Measurements from ENCODE around the gene SFMBT2.

The SFMBT2 gene

GRCh38 chr10:7248585-7249164 lies 162.2 kb downstream of the SFMBT2 start:
- H3K9ac ChIP-seq (ENCODE audit: low read length in 5 of 5), result no peak overlapping the region

GRCh38 chr10:7248148-7248547 lies 162.7 kb downstream of the SFMBT2 start:
- H3K4me1 ChIP-seq (ENCODE audit: control insufficient read depth in 5 of 5, insufficient read depth in 5 of 5, low read length in 5 of 5), result no peaks in the 10 kb centered on the region
- H3K27me3 ChIP-seq (ENCODE audit: control insufficient read depth in 5 of 5, insufficient read depth in 4 of 5, low read length in 5 of 5), result peaks cover 0 to 3% (median 0%) of the 10 kb centered on the region in 5 donors
- no peak overlapping the region for H3K9ac ChIP-seq (ENCODE audit: low read length in 5 of 5)
- H3K9me3 ChIP-seq (ENCODE audit: control insufficient read depth in 5 of 5, low read length in 5 of 5), result no peaks in the 10 kb centered on the region
- no peak overlapping the region for H3K4me3 ChIP-seq (ENCODE audit: low read depth in 1 of 5, low read length in 5 of 5)
- peaks cover 0 to 17% (median 6%) of the 10 kb centered on the region in 5 donors for H3K36me3 ChIP-seq (ENCODE audit: control insufficient read depth in 5 of 5, insufficient read depth in 5 of 5, low read length in 5 of 5)
- no peak overlapping the region for H3K27ac ChIP-seq (ENCODE audit: low read depth, low read length)

More at GRCh38 chr10:7248585-7249164, 162.2 kb downstream of the SFMBT2 start:
- Histone ChIP-seq H3K4me1 (ENCODE audit: control insufficient read depth in 5 of 5, insufficient read depth in 5 of 5, low read length in 5 of 5) (no peaks in the 10 kb centered on the region), H3K9me3 (ENCODE audit: control insufficient read depth in 5 of 5, low read length in 5 of 5) (no peaks in the 10 kb centered on the region), H3K27ac (ENCODE audit: low read depth, low read length) (no peak overlapping the region), H3K27me3 (ENCODE audit: control insufficient read depth in 5 of 5, insufficient read depth in 4 of 5, low read length in 5 of 5) (peaks cover 0 to 3% (median 0%) of the 10 kb centered on the region in 5 donors), H3K36me3 (ENCODE audit: control insufficient read depth in 5 of 5, insufficient read depth in 5 of 5, low read length in 5 of 5) (peaks cover 0 to 13% (median 3%) of the 10 kb centered on the region in 5 donors), H3K4me3 (ENCODE audit: low read depth in 1 of 5, low read length in 5 of 5) (no peak overlapping the region)

DNA sequence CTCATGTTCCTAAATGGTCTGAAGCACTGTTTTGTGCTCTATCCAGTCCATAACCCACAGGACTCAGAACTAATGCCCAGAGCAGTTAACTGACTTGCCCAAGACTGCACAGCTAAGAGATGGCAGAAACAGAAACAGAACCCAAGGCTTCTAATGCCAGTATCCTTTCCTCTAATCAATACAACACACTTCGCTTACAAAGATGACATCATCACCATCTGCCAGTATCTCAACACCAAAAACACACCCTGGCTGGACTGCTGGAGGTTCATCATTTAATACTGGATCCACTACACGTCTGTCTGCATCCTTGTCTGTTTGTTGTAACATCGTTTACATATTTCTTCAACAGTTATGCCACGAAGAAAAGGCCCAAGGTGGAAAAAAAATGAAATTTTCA lies 165.3 kb downstream of the SFMBT2 start:
- Histone ChIP-seq H3K36me3 (ENCODE audit: control insufficient read depth in 5 of 5, insufficient read depth in 5 of 5, low read length in 5 of 5) (peaks cover 0 to 27% (median 8%) of the 10 kb centered on the region in 5 donors), H3K27ac (ENCODE audit: low read depth, low read length) (no peak overlapping the region), H3K4me3 (ENCODE audit: low read depth in 1 of 5, low read length in 5 of 5) (no peak overlapping the region), H3K9ac (ENCODE audit: low read length in 5 of 5) (no peak overlapping the region), H3K9me3 (ENCODE audit: control insufficient read depth in 5 of 5, low read length in 5 of 5) (no peaks in the 10 kb centered on the region), H3K4me1 (ENCODE audit: control insufficient read depth in 5 of 5, insufficient read depth in 5 of 5, low read length in 5 of 5) (no peaks in the 10 kb centered on the region), H3K27me3 (ENCODE audit: control insufficient read depth in 5 of 5, insufficient read depth in 4 of 5, low read length in 5 of 5) (no peaks in the 10 kb centered on the region)

- H3K27ac ChIP-seq (ENCODE audit: low read depth, low read length), result no peak overlapping the region
- H3K27me3 ChIP-seq (ENCODE audit: control insufficient read depth in 5 of 5, insufficient read depth in 4 of 5, low read length in 5 of 5), result no peaks in the 10 kb centered on the region
- H3K9ac ChIP-seq (ENCODE audit: low read length in 5 of 5), result no peak overlapping the region
- no peak overlapping the region for H3K4me3 ChIP-seq (ENCODE audit: low read depth in 1 of 5, low read length in 5 of 5)
- H3K36me3 ChIP-seq (ENCODE audit: control insufficient read depth in 5 of 5, insufficient read depth in 5 of 5, low read length in 5 of 5), result peaks cover 0 to 23% (median 8%) of the 10 kb centered on the region in 5 donors
- no peaks in the 10 kb centered on the region for H3K9me3 ChIP-seq (ENCODE audit: control insufficient read depth in 5 of 5, low read length in 5 of 5)
- H3K4me1 ChIP-seq (ENCODE audit: control insufficient read depth in 5 of 5, insufficient read depth in 5 of 5, low read length in 5 of 5), result no peaks in the 10 kb centered on the region
Measured at GRCh38 chr10:7243873-7244272, 167.0 kb downstream of the SFMBT2 start.

DNA sequence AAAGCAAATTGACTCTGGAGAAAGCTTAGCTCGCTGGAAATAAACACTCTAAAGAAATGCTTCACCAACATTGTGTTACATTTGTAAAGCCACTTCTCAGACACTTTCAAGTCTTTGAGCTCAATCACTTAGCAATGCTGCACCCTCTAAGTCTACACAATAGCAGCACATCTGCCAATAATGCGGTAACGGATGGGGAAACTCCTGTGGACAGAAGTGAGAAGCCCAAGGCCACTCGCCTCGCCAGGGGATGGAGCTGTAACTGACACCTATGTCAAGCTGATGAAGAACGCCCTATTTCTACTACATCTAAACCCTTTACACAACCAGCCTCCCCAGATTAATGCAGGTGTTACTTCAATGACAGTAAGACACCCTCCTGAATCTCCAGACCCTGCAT lies 167.7 kb downstream of the SFMBT2 start:
- no peaks in the 10 kb centered on the region for H3K4me1 ChIP-seq (ENCODE audit: control insufficient read depth in 5 of 5, insufficient read depth in 5 of 5, low read length in 5 of 5)
- H3K9ac ChIP-seq (ENCODE audit: low read length in 5 of 5), result no peak overlapping the region
- no peaks in the 10 kb centered on the region for H3K9me3 ChIP-seq (ENCODE audit: control insufficient read depth in 5 of 5, low read length in 5 of 5)
- H3K36me3 ChIP-seq (ENCODE audit: control insufficient read depth in 5 of 5, insufficient read depth in 5 of 5, low read length in 5 of 5), result peaks cover 0 to 17% (median 5%) of the 10 kb centered on the region in 5 donors
- no peaks in the 10 kb centered on the region for H3K27me3 ChIP-seq (ENCODE audit: control insufficient read depth in 5 of 5, insufficient read depth in 4 of 5, low read length in 5 of 5)
- no peak overlapping the region for H3K4me3 ChIP-seq (ENCODE audit: low read depth in 1 of 5, low read length in 5 of 5)
- H3K27ac ChIP-seq (ENCODE audit: low read depth, low read length), result no peak overlapping the region

DNA sequence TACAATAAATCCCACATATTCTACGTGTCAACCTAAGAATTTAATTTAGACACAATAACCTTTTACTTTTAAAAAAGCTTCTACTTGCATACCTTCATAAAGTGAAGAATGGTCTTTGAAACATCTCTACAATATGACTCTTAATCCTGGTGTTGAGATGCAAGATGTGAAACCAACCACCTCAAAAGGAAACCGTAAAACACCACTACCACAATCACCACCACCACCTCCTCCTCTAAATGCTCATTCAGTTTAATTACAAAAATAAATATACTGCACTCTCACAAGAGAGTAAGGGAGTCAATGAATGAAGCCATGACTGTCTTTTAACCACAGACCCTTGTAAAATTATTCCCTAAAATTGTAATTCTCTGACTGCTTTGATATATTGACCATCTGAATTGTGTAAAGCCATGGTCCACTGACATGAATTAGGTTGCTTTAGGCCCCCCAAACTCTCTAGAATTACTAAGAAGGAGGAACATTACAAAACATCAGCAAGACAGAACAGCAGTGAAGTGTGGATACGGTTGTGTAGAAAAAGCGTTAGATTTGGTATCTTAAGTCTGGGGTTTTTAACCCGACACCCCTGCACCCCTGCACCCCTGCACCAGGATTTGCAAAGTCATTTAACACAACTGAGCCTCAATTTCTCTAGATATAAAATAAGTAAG lies 171.4 kb downstream of the SFMBT2 start:
- Histone ChIP-seq H3K4me1 (ENCODE audit: control insufficient read depth in 5 of 5, insufficient read depth in 5 of 5, low read length in 5 of 5) (no peaks in the 10 kb centered on the region), H3K27me3 (ENCODE audit: control insufficient read depth in 5 of 5, insufficient read depth in 4 of 5, low read length in 5 of 5) (no peaks in the 10 kb centered on the region), H3K36me3 (ENCODE audit: control insufficient read depth in 5 of 5, insufficient read depth in 5 of 5, low read length in 5 of 5) (peaks cover 0 to 19% (median 3%) of the 10 kb centered on the region in 5 donors), H3K27ac (ENCODE audit: low read depth, low read length) (no peak overlapping the region), H3K9ac (ENCODE audit: low read length in 5 of 5) (no peak overlapping the region), H3K9me3 (ENCODE audit: control insufficient read depth in 5 of 5, low read length in 5 of 5) (no peaks in the 10 kb centered on the region), H3K4me3 (ENCODE audit: low read depth in 1 of 5, low read length in 5 of 5) (no peak overlapping the region)

DNA sequence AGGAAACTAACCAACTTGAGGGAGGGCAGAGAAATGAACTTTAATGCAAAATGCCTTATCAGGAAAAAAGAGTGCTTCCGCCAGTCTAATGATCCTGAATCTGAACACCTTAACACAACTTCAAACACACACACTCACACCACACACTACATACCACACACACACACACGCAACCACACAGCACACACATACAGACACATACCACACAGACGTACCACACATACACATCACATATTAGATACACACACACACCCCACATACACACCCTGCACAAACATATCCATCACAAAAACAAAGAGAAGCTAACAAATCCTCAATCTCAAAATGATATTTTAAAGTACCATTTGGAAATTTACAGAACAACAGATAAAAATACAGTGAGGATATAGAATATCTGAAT lies 175.5 kb downstream of the SFMBT2 start:
- Histone ChIP-seq H3K27me3 (ENCODE audit: control insufficient read depth in 5 of 5, insufficient read depth in 4 of 5, low read length in 5 of 5) (no peaks in the 10 kb centered on the region), H3K9ac (ENCODE audit: low read length in 5 of 5) (no peak overlapping the region), H3K9me3 (ENCODE audit: control insufficient read depth in 5 of 5, low read length in 5 of 5) (no peaks in the 10 kb centered on the region), H3K4me3 (ENCODE audit: low read depth in 1 of 5, low read length in 5 of 5) (no peak overlapping the region), H3K36me3 (ENCODE audit: control insufficient read depth in 5 of 5, insufficient read depth in 5 of 5, low read length in 5 of 5) (peaks cover 0 to 6% (median 0%) of the 10 kb centered on the region in 5 donors), H3K4me1 (ENCODE audit: control insufficient read depth in 5 of 5, insufficient read depth in 5 of 5, low read length in 5 of 5) (peaks cover 0 to 12% (median 0%) of the 10 kb centered on the region in 5 donors), H3K27ac (ENCODE audit: low read depth, low read length) (no peak overlapping the region)

DNA sequence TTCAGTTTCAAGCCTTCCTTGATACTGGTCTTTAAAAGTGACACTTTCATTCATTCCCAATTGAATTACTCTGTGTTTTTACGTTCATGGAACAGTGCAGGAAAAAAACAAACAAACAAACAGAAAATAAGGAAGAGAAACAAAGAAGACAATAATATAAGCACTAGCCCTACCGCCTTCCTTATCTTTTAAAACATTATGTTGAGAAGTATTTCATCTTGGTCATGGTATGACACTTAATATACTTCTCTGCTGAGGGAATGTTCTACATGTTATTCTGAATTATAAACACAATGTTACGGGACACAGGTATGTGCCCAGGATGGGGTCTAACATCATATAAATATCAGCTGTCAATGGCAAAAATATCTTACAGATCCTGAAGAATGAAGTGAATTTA lies 176.7 kb downstream of the SFMBT2 start:
- no peak overlapping the region for H3K27ac ChIP-seq (ENCODE audit: low read depth, low read length)
- peaks cover 0 to 12% (median 0%) of the 10 kb centered on the region in 5 donors for H3K4me1 ChIP-seq (ENCODE audit: control insufficient read depth in 5 of 5, insufficient read depth in 5 of 5, low read length in 5 of 5)
- H3K9me3 ChIP-seq (ENCODE audit: control insufficient read depth in 5 of 5, low read length in 5 of 5), result no peaks in the 10 kb centered on the region
- peaks cover 0 to 6% (median 0%) of the 10 kb centered on the region in 5 donors for H3K36me3 ChIP-seq (ENCODE audit: control insufficient read depth in 5 of 5, insufficient read depth in 5 of 5, low read length in 5 of 5)
- H3K27me3 ChIP-seq (ENCODE audit: control insufficient read depth in 5 of 5, insufficient read depth in 4 of 5, low read length in 5 of 5), result no peaks in the 10 kb centered on the region
- no peak overlapping the region for H3K9ac ChIP-seq (ENCODE audit: low read length in 5 of 5)
- no peak overlapping the region for H3K4me3 ChIP-seq (ENCODE audit: low read depth in 1 of 5, low read length in 5 of 5)

- Histone ChIP-seq H3K4me3 (ENCODE audit: low read depth in 1 of 5, low read length in 5 of 5) (no peak overlapping the region), H3K27me3 (ENCODE audit: control insufficient read depth in 5 of 5, insufficient read depth in 4 of 5, low read length in 5 of 5) (no peaks in the 10 kb centered on the region), H3K36me3 (ENCODE audit: control insufficient read depth in 5 of 5, insufficient read depth in 5 of 5, low read length in 5 of 5) (peaks cover 0 to 6% (median 0%) of the 10 kb centered on the region in 5 donors), H3K27ac (ENCODE audit: low read depth, low read length) (no peak overlapping the region), H3K9me3 (ENCODE audit: control insufficient read depth in 5 of 5, low read length in 5 of 5) (no peaks in the 10 kb centered on the region), H3K9ac (ENCODE audit: low read length in 5 of 5) (no peak overlapping the region), H3K4me1 (ENCODE audit: control insufficient read depth in 5 of 5, insufficient read depth in 5 of 5, low read length in 5 of 5) (peaks cover 0 to 12% (median 0%) of the 10 kb centered on the region in 5 donors)
Measured at GRCh38 chr10:7233259-7233991, 177.4 kb downstream of the SFMBT2 start.
